HCT116 (cell line): ENCODE data around the gene DNAJC16. TPM values are rescaled to one million over a fixed set of nuclear protein-coding genes. Genes with fewer than 3 reads are reported as not detected.

Source experiments
- ATAC-seq: fragments of 200-7000 bp; cut with Tn5 transposase; 2 replicates; pipeline ENCODE4 v1.9.1; 2020; ENCODE audit warnings: mild to moderate bottlenecking, moderate library complexity
- BruUV-seq: library from RNA; stranded (reverse); fragments of 400-500 nt; replicated peaks from 2 replicates; lab custom pipeline; 2021; lab: Mats Ljungman, UMichigan
- CTCF ChIA-PET: fragments of 300-600 bp; sonication (Branson Sonifier 250); formaldehyde crosslinking; loops from one replicate; lab custom pipeline; 2021; ENCODE audit warnings: antibody characterized with exemption; lab: Charles Lee
- POLR2A ChIA-PET: fragments of 300-600, 350-600 bp; sonication (Branson Sonifier 250); formaldehyde crosslinking; loops from one replicate; lab custom pipeline; 2021; ENCODE audit warnings: antibody characterized with exemption; lab: Charles Lee
- RAD21 ChIA-PET, 2 experiments: fragments of 300-600 bp; sonication (Branson Sonifier 250); formaldehyde crosslinking; loops; one replicate each; lab custom pipeline; 2023; ENCODE audit warnings: low total read pairs in 2 of 2; ENCODE audit not compliant: uncharacterized antibody in 2 of 2, unreplicated experiment in 2 of 2, low non-redundant PET in 1 of 2; lab: Charles Lee
- DNase-seq: peaks from one replicate; pipeline ENCODE4 v3.0.0-alpha.2; 2010; ENCODE audit warnings: low read depth, low spot score
- H2AFZ ChIP-seq: fragments of 200-600 bp; shearing (Covaris generic), sonication (generic); 2 replicates; pipeline ENCODE4 v1.6.1; 2017; ENCODE audit warnings: low read depth, mixed run types, mixed read lengths, antibody characterized with exemption, low read length; ENCODE audit not compliant: poor library complexity, severe bottlenecking
- H3K27ac ChIP-seq: 2 replicates; pipeline ENCODE4 v1.5.1; 2012; ENCODE audit warnings: low read depth, low read length
- H3K27me3 ChIP-seq: fragments of 200-600 bp; sonication (generic); 2 replicates; pipeline ENCODE4 v1.6.1; 2016; ENCODE audit warnings: mixed run types, low read length, mixed read lengths; ENCODE audit not compliant: insufficient read depth
- H3K36me3 ChIP-seq, 2 experiments: fragments of 200-500 bp in 1 of 2; fragments of 200-600 bp in 1 of 2; sonication (Bioruptor generic) in 1 of 2; sonication (generic) in 1 of 2; 2 replicates each; pipeline versions ENCODE4 v1.5.1 to v1.6.1; 2014 to 2016; ENCODE audit warnings: low read length in 2 of 2, inconsistent platforms in 1 of 2, mixed read lengths in 1 of 2, mixed run types in 1 of 2; ENCODE audit not compliant: insufficient read depth in 2 of 2, control insufficient read depth in 1 of 2
- H3K4me1 ChIP-seq, 2 experiments: fragments of 200-600 bp in 1 of 2; sonication (generic) in 1 of 2; 2 replicates each; pipeline versions ENCODE4 v1.5.1 to v1.6.1; 2012 to 2017; ENCODE audit warnings: low read length in 2 of 2, inconsistent platforms in 1 of 2, mild to moderate bottlenecking in 1 of 2, mixed read lengths in 1 of 2, mixed run types in 1 of 2, moderate library complexity in 1 of 2; ENCODE audit not compliant: insufficient read depth in 2 of 2, control insufficient read depth in 1 of 2
- H3K4me2 ChIP-seq: fragments of 200-600 bp; sonication (generic); 2 replicates; pipeline ENCODE4 v1.6.1; 2017; ENCODE audit warnings: mixed run types, low read length, mixed read lengths
- H3K4me3 ChIP-seq, 2 experiments: fragments of 200-600 bp in 1 of 2; sonication (generic) in 1 of 2; replicated peaks in 1 of 2; 2 replicates each; pipeline ENCODE4 v1.5.1; 2011 to 2016; ENCODE audit warnings: low read length in 2 of 2, control low read depth in 1 of 2, low read depth in 1 of 2, mild to moderate bottlenecking in 1 of 2, mixed read lengths in 1 of 2, mixed run types in 1 of 2
- H3K79me2 ChIP-seq: fragments of 200-600 bp; sonication (generic); 2 replicates; pipeline ENCODE4 v1.6.1; 2017; ENCODE audit warnings: mild to moderate bottlenecking, mixed run types, low read length, moderate library complexity, mixed read lengths; ENCODE audit not compliant: insufficient read depth
- H3K9ac ChIP-seq: fragments of 200-600 bp; sonication (generic); 2 replicates; pipeline ENCODE4 v1.6.1; 2016; ENCODE audit warnings: low read length, mixed read lengths
- H3K9me2 ChIP-seq: fragments of 200-600 bp; sonication (generic), shearing (Covaris generic); 2 replicates; pipeline ENCODE4 v1.6.1; 2017; ENCODE audit warnings: mixed run types, mild to moderate bottlenecking, moderate library complexity; ENCODE audit not compliant: insufficient read depth
- H3K9me3 ChIP-seq, 2 experiments: fragments of 200-500 bp in 1 of 2; fragments of 200-600 bp in 1 of 2; sonication (Bioruptor generic) in 1 of 2; sonication (generic) in 1 of 2; 2 replicates each; pipeline ENCODE4 v1.6.1; 2014 to 2017; ENCODE audit warnings: low read length in 2 of 2, mixed read lengths in 2 of 2, inconsistent platforms in 1 of 2, low read depth in 1 of 2, mild to moderate bottlenecking in 1 of 2, mixed run types in 1 of 2, moderate library complexity in 1 of 2; ENCODE audit not compliant: control insufficient read depth in 1 of 2, insufficient read depth in 1 of 2
- H4K20me1 ChIP-seq: fragments of 200-600 bp; sonication (generic), shearing (Covaris generic); 2 replicates; pipeline ENCODE4 v1.6.1; 2017; ENCODE audit warnings: mixed run types, mild to moderate bottlenecking, moderate library complexity; ENCODE audit not compliant: insufficient read depth
- CBX3 ChIP-seq: IDR thresholded peaks from 2 replicates; pipeline ENCODE4 v1.6.1; 2012; ENCODE audit warnings: low read depth
- CEBPB ChIP-seq: IDR thresholded peaks from 2 replicates; pipeline ENCODE4 v1.6.1; 2012; ENCODE audit warnings: low read depth
- EGR1 ChIP-seq: IDR thresholded peaks from 2 replicates; pipeline ENCODE4 v1.6.1; 2012; ENCODE audit warnings: low read depth
- ELF1 ChIP-seq: IDR thresholded peaks from 2 replicates; pipeline ENCODE4 v1.6.1; 2012; ENCODE audit warnings: low read depth, borderline replicate concordance
- EZH2 ChIP-seq: fragments of 200-600 bp; sonication (generic); IDR thresholded peaks from 2 replicates; pipeline ENCODE4 v1.6.1; 2017; ENCODE audit warnings: antibody characterized with exemption, mixed run types
- FOSL1 ChIP-seq: IDR thresholded peaks from 2 replicates; pipeline ENCODE4 v1.6.1; 2012; ENCODE audit warnings: low read depth
- JUND ChIP-seq: IDR thresholded peaks from 2 replicates; pipeline ENCODE4 v1.6.1; 2012
- POLR2A ChIP-seq: IDR thresholded peaks from 2 replicates; pipeline ENCODE4 v1.7.0; 2011; ENCODE audit warnings: borderline replicate concordance; ENCODE audit not compliant: insufficient read depth, insufficient read length; ENCODE audit errors: extremely low read depth
- POLR2AphosphoS5 ChIP-seq: IDR thresholded peaks from 2 replicates; pipeline ENCODE4 v1.6.1; 2011; ENCODE audit warnings: mild to moderate bottlenecking, low read depth, low read length, moderate library complexity
- REST ChIP-seq: IDR thresholded peaks from 2 replicates; pipeline ENCODE4 v1.6.1; 2012; ENCODE audit warnings: low read depth
- SIN3A ChIP-seq: IDR thresholded peaks from 2 replicates; pipeline ENCODE4 v1.6.1; 2012; ENCODE audit warnings: low read depth
- SP1 ChIP-seq: IDR thresholded peaks from 2 replicates; pipeline ENCODE4 v1.6.1; 2012; ENCODE audit warnings: low read depth
- SRF ChIP-seq: IDR thresholded peaks from 2 replicates; pipeline ENCODE4 v1.6.1; 2012; ENCODE audit warnings: low read depth
- TCF7L2 ChIP-seq: IDR thresholded peaks from 2 replicates; pipeline ENCODE4 v1.7.0; 2011; ENCODE audit warnings: borderline replicate concordance, inconsistent platforms; ENCODE audit not compliant: insufficient read depth, insufficient read length; ENCODE audit errors: extremely low read depth
- ZFX ChIP-seq: fragments of 450-650 bp; IDR thresholded peaks from 2 replicates; pipeline ENCODE4 v1.6.1; 2017
- ZNF274 ChIP-seq: fragments of 200-500 bp; sonication (Bioruptor generic); IDR thresholded peaks from 2 replicates; pipeline ENCODE4 v1.6.1; 2014; ENCODE audit warnings: mild to moderate bottlenecking, low read depth, low read length, inconsistent platforms
- intact Hi-C: fragments of 100-400 bp; cut with micrococcal nuclease; formaldehyde crosslinking; loops from 2 replicates; pipeline ENCODE4 v1.10.0; 2022
- total RNA-seq: library from RNA; stranded (reverse); gene quantifications from one replicate; pipeline ENCODE4 v1.2.1, GENCODE V29; 2021; ENCODE audit not compliant: unreplicated experiment
- TF ChIP-seq, protein P1 (sequence below): IDR thresholded peaks from 2 replicates; pipeline ENCODE4 v1.6.1; 2011; ENCODE audit warnings: mild to moderate bottlenecking, low read length, moderate library complexity; ENCODE audit not compliant: insufficient replicate concordance; ENCODE audit errors: extremely low read depth
- TF ChIP-seq, protein P2 (sequence below): IDR thresholded peaks from 2 replicates; pipeline ENCODE4 v1.6.1; 2012
- TF ChIP-seq, protein P3 (sequence below), 3 experiments: fragments of 200-600 bp in 1 of 3; sonication (generic) in 1 of 3; IDR thresholded peaks in 2 of 3; conservative IDR thresholded peaks in 1 of 3; 2 replicates each; pipeline ENCODE4 v1.5.1; 2012 to 2017; ENCODE audit warnings: low read depth in 2 of 3, low read length in 2 of 3, antibody characterized with exemption in 1 of 3, borderline replicate concordance in 1 of 3, control low read depth in 1 of 3, mild to moderate bottlenecking in 1 of 3, mixed read lengths in 1 of 3, mixed run types in 1 of 3, moderate library complexity in 1 of 3; ENCODE audit not compliant: insufficient read depth in 1 of 3
- TF ChIP-seq, protein P4 (sequence below): IDR thresholded peaks from 2 replicates; pipeline ENCODE4 v1.6.1; 2012

The DNAJC16 gene
- total RNA-seq, 1 experiment from 2014 or later, result 20.6 TPM

GRCh38 chr1:15546641-15547040 is 20.0 kb downstream of the DNAJC16 start:
- RAD21 ChIA-PET, result no interaction called here
- CTCF ChIA-PET, result no interaction called here
- H4K20me1 ChIP-seq, result no peaks in the 10 kb centered on the region
- intact Hi-C loops, result no loop called here
- no peak overlapping the region for H3K27ac ChIP-seq
- H3K9ac ChIP-seq, result no peak overlapping the region
- no peak overlapping the region for H2AFZ ChIP-seq
- H3K4me1 ChIP-seq, result no peaks in the 10 kb centered on the region
- TF ChIP-seq, protein P1, sequence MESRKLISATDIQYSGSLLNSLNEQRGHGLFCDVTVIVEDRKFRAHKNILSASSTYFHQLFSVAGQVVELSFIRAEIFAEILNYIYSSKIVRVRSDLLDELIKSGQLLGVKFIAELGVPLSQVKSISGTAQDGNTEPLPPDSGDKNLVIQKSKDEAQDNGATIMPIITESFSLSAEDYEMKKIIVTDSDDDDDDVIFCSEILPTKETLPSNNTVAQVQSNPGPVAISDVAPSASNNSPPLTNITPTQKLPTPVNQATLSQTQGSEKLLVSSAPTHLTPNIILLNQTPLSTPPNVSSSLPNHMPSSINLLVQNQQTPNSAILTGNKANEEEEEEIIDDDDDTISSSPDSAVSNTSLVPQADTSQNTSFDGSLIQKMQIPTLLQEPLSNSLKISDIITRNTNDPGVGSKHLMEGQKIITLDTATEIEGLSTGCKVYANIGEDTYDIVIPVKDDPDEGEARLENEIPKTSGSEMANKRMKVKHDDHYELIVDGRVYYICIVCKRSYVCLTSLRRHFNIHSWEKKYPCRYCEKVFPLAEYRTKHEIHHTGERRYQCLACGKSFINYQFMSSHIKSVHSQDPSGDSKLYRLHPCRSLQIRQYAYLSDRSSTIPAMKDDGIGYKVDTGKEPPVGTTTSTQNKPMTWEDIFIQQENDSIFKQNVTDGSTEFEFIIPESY, result no peak
- TF ChIP-seq FOSL1 (no peak), EZH2 (no peak), TCF7L2 (no peak), ZFX (no peak), SIN3A (no peak), SP1 (no peak), POLR2AphosphoS5 (no peak), ELF1 (no peak), CBX3 (no peak), POLR2A (no peak), ZNF274 (no peak), SRF (no peak), REST (no peak), EGR1 (no peak), CEBPB (no peak), JUND (no peak)
- TF ChIP-seq, protein P2, sequence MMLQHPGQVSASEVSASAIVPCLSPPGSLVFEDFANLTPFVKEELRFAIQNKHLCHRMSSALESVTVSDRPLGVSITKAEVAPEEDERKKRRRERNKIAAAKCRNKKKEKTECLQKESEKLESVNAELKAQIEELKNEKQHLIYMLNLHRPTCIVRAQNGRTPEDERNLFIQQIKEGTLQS, result no peak
- TF ChIP-seq, protein P3, sequence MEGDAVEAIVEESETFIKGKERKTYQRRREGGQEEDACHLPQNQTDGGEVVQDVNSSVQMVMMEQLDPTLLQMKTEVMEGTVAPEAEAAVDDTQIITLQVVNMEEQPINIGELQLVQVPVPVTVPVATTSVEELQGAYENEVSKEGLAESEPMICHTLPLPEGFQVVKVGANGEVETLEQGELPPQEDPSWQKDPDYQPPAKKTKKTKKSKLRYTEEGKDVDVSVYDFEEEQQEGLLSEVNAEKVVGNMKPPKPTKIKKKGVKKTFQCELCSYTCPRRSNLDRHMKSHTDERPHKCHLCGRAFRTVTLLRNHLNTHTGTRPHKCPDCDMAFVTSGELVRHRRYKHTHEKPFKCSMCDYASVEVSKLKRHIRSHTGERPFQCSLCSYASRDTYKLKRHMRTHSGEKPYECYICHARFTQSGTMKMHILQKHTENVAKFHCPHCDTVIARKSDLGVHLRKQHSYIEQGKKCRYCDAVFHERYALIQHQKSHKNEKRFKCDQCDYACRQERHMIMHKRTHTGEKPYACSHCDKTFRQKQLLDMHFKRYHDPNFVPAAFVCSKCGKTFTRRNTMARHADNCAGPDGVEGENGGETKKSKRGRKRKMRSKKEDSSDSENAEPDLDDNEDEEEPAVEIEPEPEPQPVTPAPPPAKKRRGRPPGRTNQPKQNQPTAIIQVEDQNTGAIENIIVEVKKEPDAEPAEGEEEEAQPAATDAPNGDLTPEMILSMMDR (IDR thresholded peaks at IDR 0.05 in 2 of 3, conservative IDR thresholded peaks at IDR 0.05 in 1 of 3; ENCODE audit: borderline replicate concordance in 1 of 3, insufficient read depth in 1 of 3, low read depth in 2 of 3, low read length in 2 of 3), result no peak
- TF ChIP-seq, protein P4, sequence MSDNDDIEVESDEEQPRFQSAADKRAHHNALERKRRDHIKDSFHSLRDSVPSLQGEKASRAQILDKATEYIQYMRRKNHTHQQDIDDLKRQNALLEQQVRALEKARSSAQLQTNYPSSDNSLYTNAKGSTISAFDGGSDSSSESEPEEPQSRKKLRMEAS, result no peak
- H3K9me3 ChIP-seq, result no peaks in the 10 kb centered on the region
- no peaks in the 10 kb centered on the region for H3K79me2 ChIP-seq
- no peaks in the 10 kb centered on the region for H3K9me2 ChIP-seq
- ATAC-seq (no peak), DNase-seq (no peak)
- H3K4me3 ChIP-seq, result no peak overlapping the region
- H3K36me3 ChIP-seq, result peaks cover 26 to 44% of the 10 kb centered on the region in 2 experiments; a peak in 3 of 4 replicates
- H3K27me3 ChIP-seq, result no peaks in the 10 kb centered on the region
- no peak overlapping the region for H3K4me2 ChIP-seq
- no TSS peak for BruUV-seq
- POLR2A ChIA-PET, result no interaction called here
